HepG2 (cell line): ENCODE data around the gene IL11RA. TPM values are rescaled to one million over a fixed set of nuclear protein-coding genes. Genes with fewer than 3 reads are reported as not detected.

Experiments used
- ATAC-seq: fragments of 200-7000 bp; cut with Tn5 transposase; 3 replicates; pipeline ENCODE4 v1.9.1; 2020; ENCODE audit warnings: mild to moderate bottlenecking, moderate library complexity
- BruUV-seq: library from RNA; stranded (reverse); fragments of 400-500 nt; replicated peaks from 2 replicates; lab custom pipeline; 2021; lab: Mats Ljungman, UMichigan
- CTCF ChIA-PET: fragments of 300-600 bp; formaldehyde crosslinking; extraction: SDS; loops from one replicate; lab custom pipeline; 2021; ENCODE audit warnings: low total read pairs, inconsistent platforms, low intra/inter-chr PET ratio; lab: Yijun Ruan, JAX
- POLR2A ChIA-PET: fragments of 350-600 bp; sonication (Branson Sonifier 250); formaldehyde crosslinking; loops from one replicate; lab custom pipeline; 2020; ENCODE audit warnings: antibody characterized with exemption, inconsistent platforms; lab: Yijun Ruan, JAX
- DNase-seq: peaks from one replicate; pipeline ENCODE4 v3.0.0-alpha.2; 2015; ENCODE audit warnings: low spot score
- FAIRE-seq: peaks from 3 replicates; lab custom pipeline; 2011; peaks lifted over from hg19 to GRCh38; lab: Jason Lieb, UNC
- H2AFZ ChIP-seq: one replicate; pipeline ENCODE4 v1.6.1; 2011; ENCODE audit warnings: low read length, inconsistent platforms
- H3K27ac ChIP-seq: fragments of 300-600 bp; 3 replicates; pipeline ENCODE4 v1.8.0; 2011; ENCODE audit warnings: mixed run types, mild to moderate bottlenecking, mixed read lengths, low read length, inconsistent platforms; ENCODE audit not compliant: insufficient read depth; ENCODE audit errors: extremely low read length
- H3K27me3 ChIP-seq, 2 experiments: fragments of 200-600 bp in 1 of 2; 2 replicates in 1 of 2; 3 replicates in 1 of 2; pipeline versions ENCODE4 v1.6.0 to v1.8.0; 2011; ENCODE audit warnings: low read length in 2 of 2, mild to moderate bottlenecking in 2 of 2, moderate library complexity in 2 of 2, inconsistent platforms in 1 of 2; ENCODE audit not compliant: insufficient read depth in 2 of 2, control insufficient read depth in 1 of 2
- H3K36me3 ChIP-seq, 2 experiments: fragments of 200-600 bp in 1 of 2; replicated peaks in 1 of 2; 2 replicates in 1 of 2; 3 replicates in 1 of 2; pipeline versions ENCODE4 v1.5.1 to v1.8.0; 2011; ENCODE audit warnings: low read length in 2 of 2, inconsistent platforms in 1 of 2; ENCODE audit not compliant: insufficient read depth in 2 of 2, control insufficient read depth in 1 of 2
- H3K4me1 ChIP-seq: 2 replicates; pipeline ENCODE4 v1.5.1; 2012; ENCODE audit warnings: low read length, inconsistent platforms; ENCODE audit not compliant: insufficient read depth
- H3K4me2 ChIP-seq: 2 replicates; pipeline ENCODE4 v1.6.0; 2011; ENCODE audit warnings: low read depth, low read length, inconsistent platforms
- H3K4me3 ChIP-seq, 3 experiments: fragments of 200-600 bp in 1 of 3; sonication (generic), shearing (Covaris generic) in 1 of 3; replicated peaks in 1 of 3; 2 replicates each; pipeline ENCODE4 v1.5.1; 2011 to 2016; ENCODE audit warnings: low read length in 3 of 3, inconsistent platforms in 2 of 3, low read depth in 2 of 3, mild to moderate bottlenecking in 2 of 3, control low read depth in 1 of 3, mixed read lengths in 1 of 3; ENCODE audit not compliant: insufficient read depth in 1 of 3
- H3K79me2 ChIP-seq: one replicate; pipeline ENCODE4 v1.6.1; 2011; ENCODE audit warnings: low read length, inconsistent platforms; ENCODE audit not compliant: insufficient read depth
- H3K9ac ChIP-seq: 2 replicates; pipeline ENCODE4 v1.6.0; 2011; ENCODE audit warnings: mild to moderate bottlenecking, low read depth, low read length, inconsistent platforms; ENCODE audit not compliant: insufficient read depth
- H3K9me3 ChIP-seq: 2 replicates; pipeline ENCODE4 v1.5.1; 2012; ENCODE audit warnings: mild to moderate bottlenecking, low read length
- H4K20me1 ChIP-seq: 2 replicates; pipeline ENCODE4 v1.6.0; 2011; ENCODE audit warnings: inconsistent platforms, mild to moderate bottlenecking, low read length, moderate library complexity; ENCODE audit not compliant: insufficient read depth
- CTCF ChIP-seq: sonication (generic); formaldehyde crosslinking; IDR thresholded peaks from 2 replicates; pipeline ENCODE4 v1.5.0; 2020; ENCODE audit warnings: mild to moderate bottlenecking, missing genetic modification reagents, moderate library complexity
- HMG20A ChIP-seq: IDR thresholded peaks from 2 replicates; pipeline ENCODE4 v1.6.1; 2016; ENCODE audit warnings: borderline replicate concordance
- PPARG ChIP-seq: conservative IDR thresholded peaks from 2 replicates; pipeline ENCODE4 v1.6.1; 2016; ENCODE audit warnings: missing biosample characterization, missing genetic modification reagents
- SMYD3 ChIP-seq: sonication (generic); formaldehyde crosslinking; IDR thresholded peaks from 2 replicates; pipeline ENCODE4 v1.8.1; 2023; ENCODE audit warnings: mild to moderate bottlenecking, missing genetic modification reagents
- ZNF251 ChIP-seq: sonication (generic); formaldehyde crosslinking; IDR thresholded peaks from 2 replicates; pipeline ENCODE4 v1.9.0; 2021; ENCODE audit warnings: mild to moderate bottlenecking, missing genetic modification reagents
- WGBS: methylation state at CpG from one replicate; pipeline ENCODE4 v1.1.6; 2017; ENCODE audit warnings: low lambda C conversion rate; 5-methylcytosine and 5-hydroxymethylcytosine counted together
- in situ Hi-C: cut with HindIII; loops from 2 replicates; pipeline ENCODE4 v1.10.0; 2017; ENCODE audit warnings: low pct_unique_long_range_greater_than_20kb; ENCODE audit not compliant: extremely low pct_ligation_motif_present
- intact Hi-C: fragments of 100-400 bp; cut with micrococcal nuclease; formaldehyde crosslinking; loops from one replicate; pipeline ENCODE4 v1.10.0; 2022; ENCODE audit not compliant: unreplicated experiment
- polyA plus RNA-seq, 8 experiments: library from polyadenylated mRNA; depleted of rRNA in 3 of 8; stranded (reverse) in 7 of 8; unstranded in 1 of 8; fragments of >200 nt; fragmentation: Illumina TruSeq in 4 of 8; extraction: Trizol in 4 of 8; gene quantifications; 2 replicates each; pipeline versions ENCODE4 v1.2.1 to v1.2.3, GENCODE V29; 2011 to 2016; ENCODE audit warnings: low read depth in 4 of 8, missing spikeins in 1 of 8, mixed read lengths in 1 of 8; ENCODE audit not compliant: insufficient read depth in 1 of 8
- total RNA-seq, 5 experiments: library from RNA; depleted of rRNA; stranded (reverse); fragments of >200 nt; fragmentation: Illumina TruSeq; extraction: Trizol; gene quantifications; 2 replicates each; pipeline ENCODE4 v1.2.3, GENCODE V29; 2016; ENCODE audit warnings: low read depth in 1 of 5

IL11RA gene
- total and polyA plus RNA-seq, 2 of the 13 experiments (the other 11 are each of a cell fraction or from before 2014, with no cell fraction given) = 2.0 to 4.2 TPM

GRCh38 chr9:34658461-34658860 lies 6.5 kb downstream of the IL11RA start:
- H3K9me3 ChIP-seq = no peaks in the 10 kb centered on the region
- in situ Hi-C loops = no loop called here
- 70% methylated on average over 2 of the region's 14 CpGs for WGBS
- no peak for TF ChIP-seq PPARG (CRISPR knock-in tag)
- no peak overlapping the region for H2AFZ ChIP-seq
- no peaks in the 10 kb centered on the region for H3K79me2 ChIP-seq
- DNase-seq (no peak), FAIRE-seq (no peak), ATAC-seq (no peak)
- peaks cover 8% of the 10 kb centered on the region for H3K4me1 ChIP-seq
- no peaks in the 10 kb centered on the region for H3K36me3 ChIP-seq
- H4K20me1 ChIP-seq = no peaks in the 10 kb centered on the region
- H3K4me3 ChIP-seq = no peak overlapping the region
- ChIA-PET POLR2A (interaction anchor here (1.5 kb wide), 1 partner anchor 12 kb away, joined by 3 read pairs; the partner anchor contains the start of gene GALT), CTCF (no interaction called here)
- no peak overlapping the region for H3K9ac ChIP-seq
- no peak overlapping the region for H3K27ac ChIP-seq
- intact Hi-C loops = no loop called here
- no peaks in the 10 kb centered on the region; a peak in 3 of 5 replicates for H3K27me3 ChIP-seq
- H3K4me2 ChIP-seq = no peak overlapping the region
- no TSS peak for BruUV-seq

GRCh38 chr9:34659592-34660253 lies 7.7 kb downstream of the IL11RA start:
- Histone ChIP-seq H3K79me2 (no peaks in the 10 kb centered on the region), H2AFZ (no peak overlapping the region), H3K9me3 (no peaks in the 10 kb centered on the region), H3K4me1 (peaks cover 11% of the 10 kb centered on the region), H3K36me3 (no peaks in the 10 kb centered on the region), H4K20me1 (no peaks in the 10 kb centered on the region), H3K4me2 (no peak overlapping the region), H3K4me3 (no peak overlapping the region), H3K27me3 (no peaks in the 10 kb centered on the region; a peak in 2 of 5 replicates), H3K9ac (no peak overlapping the region), H3K27ac (no peak overlapping the region)
- ATAC-seq = peak; percentile 21
- in situ Hi-C loops = no loop called here
- no peak for DNase-seq
- ChIA-PET CTCF (interaction anchor here (1.0 kb wide), 1 partner anchor 41 kb away, joined by 3 read pairs; no protein-coding TSS in a partner anchor), POLR2A (interaction anchor here (0.7 kb wide), 1 partner anchor 13 kb away, joined by 4 read pairs; the partner anchor contains the start of gene GALT)
- no TSS peak for BruUV-seq
- intact Hi-C loops = no loop called here
- FAIRE-seq = no peak
- WGBS = 77% methylated on average over 4 of the region's 8 CpGs
- 0 out of 2 replicates have a peak, but pooled peaks have one; percentile 10 for TF ChIP-seq CTCF
- no peak for TF ChIP-seq ZNF251 (CRISPR knock-in tag)
- TF ChIP-seq HMG20A = no peak
- TF ChIP-seq SMYD3 (CRISPR knock-in tag) = no peak
